Measurements from ENCODE around the gene MOB3C. TPM values are rescaled to one million over a fixed set of nuclear protein-coding genes. Genes with fewer than 3 reads are reported as not detected.

Gene MOB3C
- total RNA-seq, 2 experiments from 2014 or later, result 23.2 to 23.8 TPM

DNA sequence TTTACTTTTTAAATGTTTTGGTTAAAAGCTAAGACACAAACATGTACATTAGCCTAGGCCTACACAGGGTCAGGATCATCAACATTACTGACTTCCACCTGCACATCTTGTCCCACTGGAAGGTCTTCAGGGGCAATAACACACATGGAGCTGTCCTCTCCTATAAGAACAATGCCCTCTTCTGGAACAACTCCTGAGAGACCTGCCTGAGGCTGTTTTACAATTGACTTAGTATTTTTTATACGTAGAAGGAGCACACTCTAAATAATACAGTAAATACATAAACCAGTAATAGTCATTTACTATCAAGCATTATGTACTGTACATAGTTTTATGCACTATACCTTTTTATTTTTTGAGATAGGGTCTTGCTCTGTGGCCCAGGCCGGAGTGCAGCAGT, 14.1 kb upstream of the MOB3C start:
- H3K27ac Mint-ChIP-seq, result no peak overlapping the region
- no peak overlapping the region for H3K4me3 Mint-ChIP-seq
- H3K4me1 Mint-ChIP-seq, result peaks cover 2% of the 10 kb centered on the region
- H3K27me3 Mint-ChIP-seq, result no peaks in the 10 kb centered on the region
- ChIA-PET CTCF (interaction anchor here (1.6 kb wide), 1 partner anchor 27 kb away, joined by 4 read pairs; the partner anchor contains the start of gene MKNK1), POLR2A (interaction anchor here (1.1 kb wide), 1 partner anchor 27 kb away, joined by 5 read pairs; the partner anchor contains the start of gene MKNK1)
- DNase-seq, result no peak
- no peaks in the 10 kb centered on the region for H3K9me3 Mint-ChIP-seq
- peaks cover 34% of the 10 kb centered on the region for H3K36me3 Mint-ChIP-seq (ENCODE audit: low read depth)

DNA sequence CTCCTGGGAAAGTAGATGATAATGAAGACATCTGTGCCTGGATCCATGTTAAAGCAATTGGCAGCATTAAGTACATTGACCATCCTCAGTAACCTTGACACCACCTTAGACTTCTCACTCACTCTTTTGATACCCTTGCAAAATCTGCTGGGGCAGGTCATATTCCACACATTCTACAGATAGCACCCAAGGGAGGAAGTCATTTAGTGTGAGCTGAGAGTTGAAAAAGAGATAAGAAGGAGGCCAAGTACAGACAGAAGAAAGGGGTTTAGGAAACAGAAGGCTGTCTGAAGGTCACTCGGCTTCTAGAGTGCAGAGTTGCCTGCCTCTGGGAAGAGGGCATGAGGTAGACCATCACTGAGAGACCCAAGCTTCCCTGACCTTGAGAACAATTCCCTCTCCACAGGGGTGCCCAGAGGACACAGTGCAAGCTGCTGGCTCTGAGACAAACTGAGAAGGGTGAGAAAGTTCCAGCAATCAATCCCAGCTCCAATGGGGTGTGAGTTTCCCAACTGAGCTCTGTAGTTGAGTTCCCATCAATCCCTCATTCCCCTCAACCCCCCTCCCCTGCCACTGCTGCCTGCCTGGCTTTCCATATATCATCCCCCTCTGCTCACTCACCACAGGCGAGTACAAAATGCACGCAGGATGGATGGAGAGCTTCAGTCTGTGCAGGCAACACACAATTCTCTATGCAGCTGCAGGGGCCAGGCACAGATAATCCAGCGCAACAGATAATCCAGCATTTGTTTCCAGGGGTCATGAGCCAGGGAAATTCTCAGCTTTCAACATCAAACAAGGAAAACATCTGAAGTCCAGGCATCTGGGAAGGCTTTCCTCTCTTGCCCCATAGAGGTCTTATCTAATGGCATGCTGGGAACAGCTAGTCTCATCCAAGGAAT, 7.4 kb upstream of the MOB3C start:
- Mint-ChIP-seq H3K27me3 (no peaks in the 10 kb centered on the region), H3K4me1 (peaks cover 9% of the 10 kb centered on the region), H3K4me3 (no peak overlapping the region), H3K9me3 (no peaks in the 10 kb centered on the region), H3K36me3 (ENCODE audit: low read depth) (peaks cover 5% of the 10 kb centered on the region), H3K27ac (no peak overlapping the region)
- CTCF ChIA-PET, result interaction anchor here (0.6 to 1.8 kb wide), 6 partner anchors 20 to 745 kb away, joined by 3 to 5 read pairs (median 4); partner anchors contain the start of gene MKNK1
- POLR2A ChIA-PET, result no interaction called here
- no peak for DNase-seq

DNA sequence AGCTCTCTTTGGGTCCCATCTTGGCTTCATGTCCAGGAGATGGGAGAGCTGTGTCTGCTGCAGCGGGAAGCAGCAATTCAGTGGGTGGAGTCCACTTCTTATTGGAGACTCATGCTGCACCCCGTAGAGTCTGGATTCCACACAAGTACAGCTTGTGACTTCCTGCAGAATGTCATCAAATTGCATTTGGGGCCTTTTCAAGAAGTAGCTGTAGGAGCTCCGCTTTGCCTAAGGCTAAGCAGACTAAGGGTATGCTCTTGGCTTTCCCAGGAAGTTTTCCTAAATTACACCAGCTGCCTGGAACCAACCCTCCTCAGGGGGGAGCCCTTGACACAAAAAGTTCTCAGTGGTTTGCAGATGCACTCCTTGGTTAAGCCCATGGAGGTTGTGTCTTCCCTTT, 5.7 kb upstream of the MOB3C start:
- ChIA-PET CTCF (interaction anchor here (0.8 to 1.7 kb wide), 6 partner anchors 16 to 103 kb away, joined by 3 to 4 read pairs (median 4); no protein-coding TSS in a partner anchor), POLR2A (interaction anchor here (0.8 to 1.7 kb wide), 2 partner anchors 9 to 18 kb away, joined by 3 read pairs; partner anchors contain the start of gene MKNK1)
- no peak overlapping the region for H3K4me3 Mint-ChIP-seq
- H3K36me3 Mint-ChIP-seq (ENCODE audit: low read depth), result no peaks in the 10 kb centered on the region
- no peaks in the 10 kb centered on the region for H3K9me3 Mint-ChIP-seq
- DNase-seq, result no peak
- H3K4me1 Mint-ChIP-seq, result peaks cover 24% of the 10 kb centered on the region
- no peaks in the 10 kb centered on the region for H3K27me3 Mint-ChIP-seq
- H3K27ac Mint-ChIP-seq, result no peak overlapping the region

DNA sequence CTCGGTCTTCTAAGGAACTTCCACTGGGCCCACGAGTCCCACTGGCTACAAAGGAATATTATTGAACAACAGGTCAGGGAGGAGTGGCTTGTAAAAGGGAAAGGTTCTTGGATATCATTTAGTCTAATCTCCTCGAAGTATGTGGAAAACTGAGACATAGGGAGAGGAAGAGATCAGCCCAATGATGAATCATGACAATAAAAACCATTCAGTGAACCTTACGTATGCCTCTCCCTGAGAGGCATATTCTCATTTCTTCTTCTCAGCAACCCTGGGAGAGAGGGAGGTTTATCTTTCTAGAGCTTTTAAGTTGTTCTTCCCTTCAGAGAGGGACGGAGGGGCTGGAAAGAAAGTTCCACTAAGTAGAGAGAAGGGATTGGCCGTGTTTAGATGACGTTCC, 5.3 kb upstream of the MOB3C start:
- Mint-ChIP-seq H3K4me1 (peaks cover 28% of the 10 kb centered on the region), H3K27me3 (no peaks in the 10 kb centered on the region), H3K4me3 (no peak overlapping the region), H3K27ac (no peak overlapping the region), H3K36me3 (ENCODE audit: low read depth) (no peaks in the 10 kb centered on the region), H3K9me3 (no peaks in the 10 kb centered on the region)
- ChIA-PET CTCF (interaction anchor here (0.8 to 1.7 kb wide), 6 partner anchors 16 to 103 kb away, joined by 3 to 4 read pairs (median 4); no protein-coding TSS in a partner anchor), POLR2A (interaction anchor here (1.7 kb wide), 1 partner anchor 18 kb away, joined by 3 read pairs; the partner anchor contains the start of gene MKNK1)
- DNase-seq, result no peak

DNA sequence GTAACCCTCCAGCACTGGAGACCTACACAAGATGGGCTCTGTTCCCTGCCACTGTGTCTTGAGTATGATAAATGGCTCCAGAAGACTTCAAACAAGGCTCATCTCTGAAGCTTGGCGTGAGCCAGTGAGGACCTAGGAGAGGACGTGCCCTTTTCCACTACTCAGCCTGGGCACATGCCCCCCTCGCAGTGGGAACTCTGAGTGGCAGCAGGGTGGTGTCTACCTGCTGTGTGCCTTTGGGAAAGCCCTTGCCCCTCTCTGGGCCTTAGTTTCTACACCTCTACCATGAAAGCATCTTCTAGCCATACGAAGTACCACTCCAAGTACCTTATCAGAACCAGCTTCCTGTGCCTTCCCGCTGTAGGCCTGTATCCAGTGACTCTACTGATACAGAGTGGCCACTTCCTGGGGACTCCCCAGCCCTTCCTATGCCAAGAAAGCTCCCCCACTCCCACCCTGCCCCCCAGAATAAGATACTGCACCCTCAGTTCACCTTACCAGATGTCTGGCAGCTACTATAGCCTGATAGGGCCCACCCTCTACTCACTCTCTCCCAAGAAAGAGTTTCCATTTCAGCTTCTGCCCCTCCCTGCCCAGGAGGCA, 3.1 kb upstream of the MOB3C start:
- H3K9me3 Mint-ChIP-seq, result no peaks in the 10 kb centered on the region
- peaks cover 44% of the 10 kb centered on the region for H3K4me1 Mint-ChIP-seq
- H3K36me3 Mint-ChIP-seq (ENCODE audit: low read depth), result peaks cover 2% of the 10 kb centered on the region
- no peak for DNase-seq
- POLR2A ChIA-PET, result interaction anchor here (2.0 to 3.9 kb wide), 3 partner anchors 16 to 39 kb away, joined by 5 to 17 read pairs (median 15); partner anchors contain the start of gene MKNK1
- H3K27me3 Mint-ChIP-seq, result no peaks in the 10 kb centered on the region
- CTCF ChIA-PET, result no interaction called here
- no peak overlapping the region for H3K4me3 Mint-ChIP-seq
- no peak overlapping the region for H3K27ac Mint-ChIP-seq

DNA sequence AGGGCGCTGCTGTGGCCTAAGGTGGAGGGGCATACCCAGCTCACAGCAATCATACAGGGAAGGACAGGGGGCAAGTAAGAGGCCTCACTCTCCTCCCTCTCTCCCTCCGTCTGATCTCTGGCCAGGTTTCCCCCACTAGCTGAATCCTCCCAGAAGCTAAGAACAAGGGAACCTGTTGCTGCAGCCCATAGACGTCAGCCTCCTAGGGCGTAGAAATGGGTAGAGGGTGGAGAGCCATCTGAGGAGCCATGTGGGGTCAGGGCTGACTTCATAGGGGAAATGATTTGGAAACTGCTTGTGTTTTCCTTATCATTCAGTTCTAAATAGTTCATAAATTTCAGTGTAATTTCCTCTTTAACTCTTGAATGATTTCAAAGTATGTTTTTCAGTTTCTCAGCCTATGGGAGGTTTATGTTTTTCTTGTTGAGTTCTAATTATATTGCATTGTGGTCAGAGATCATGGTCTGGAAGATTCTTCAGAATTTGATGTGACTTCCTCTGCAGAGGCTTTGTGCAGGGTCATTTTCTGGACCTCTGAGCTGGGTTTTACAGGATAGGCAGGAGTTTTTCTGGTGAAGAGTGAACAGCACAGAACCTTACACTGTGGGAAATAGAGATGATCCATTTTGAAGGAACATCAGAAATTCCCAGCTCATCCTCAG, 2.3 kb upstream of the MOB3C start:
- no peak overlapping the region for H3K27ac Mint-ChIP-seq

DNA sequence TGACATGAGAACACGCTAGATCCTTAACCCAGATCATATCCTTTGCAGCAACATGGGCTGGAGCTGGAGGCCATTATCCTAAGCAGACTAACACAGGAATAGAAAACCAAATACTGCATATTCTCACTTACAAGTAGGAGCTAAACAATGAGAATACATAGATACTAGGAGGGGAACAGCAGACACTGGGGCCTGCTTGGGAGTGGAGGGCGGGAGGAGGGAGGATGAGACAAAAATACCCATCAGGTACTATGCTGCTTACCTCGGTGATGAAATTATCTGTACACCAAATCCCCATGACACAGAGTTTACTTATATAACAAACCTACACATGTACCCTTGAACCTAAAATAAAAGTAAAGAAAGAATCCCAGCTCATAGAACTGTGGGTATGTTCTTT, 1.2 kb upstream of the MOB3C start:
- Mint-ChIP-seq H3K4me1 (peaks cover 61% of the 10 kb centered on the region), H3K27me3 (no peaks in the 10 kb centered on the region), H3K4me3 (peak overlapping the region; percentile 88), H3K36me3 (ENCODE audit: low read depth) (peaks cover 9% of the 10 kb centered on the region), H3K27ac (peak overlapping the region; percentile 75), H3K9me3 (no peaks in the 10 kb centered on the region)
- no peak for DNase-seq
- CTCF ChIA-PET, result interaction anchor here (1.2 to 4.9 kb wide), 3 partner anchors 14 to 83 kb away, joined by 3 to 32 read pairs (median 7); partner anchors contain the start of gene MKNK1
- POLR2A ChIA-PET, result interaction anchor here (1.5 to 3.9 kb wide), 5 partner anchors 14 to 84 kb away, joined by 3 to 17 read pairs (median 15); partner anchors contain the start of genes ATPAF1 and MKNK1

More for the DNA sequence above, 2.3 kb upstream of the MOB3C start:
- CTCF ChIA-PET, result interaction anchor here (0.6 to 1.8 kb wide), 2 partner anchors 73 to 84 kb away, joined by 3 to 7 read pairs; a partner anchor contains a TSS
- no peak for DNase-seq
- Mint-ChIP-seq H3K9me3 (no peaks in the 10 kb centered on the region), H3K27me3 (no peaks in the 10 kb centered on the region), H3K4me3 (no peak overlapping the region), H3K4me1 (peaks cover 53% of the 10 kb centered on the region), H3K36me3 (ENCODE audit: low read depth) (peaks cover 2% of the 10 kb centered on the region)
- POLR2A ChIA-PET, result interaction anchor here (2.0 to 3.9 kb wide), 3 partner anchors 15 to 39 kb away, joined by 5 to 17 read pairs (median 15); partner anchors contain the start of gene MKNK1

DNA sequence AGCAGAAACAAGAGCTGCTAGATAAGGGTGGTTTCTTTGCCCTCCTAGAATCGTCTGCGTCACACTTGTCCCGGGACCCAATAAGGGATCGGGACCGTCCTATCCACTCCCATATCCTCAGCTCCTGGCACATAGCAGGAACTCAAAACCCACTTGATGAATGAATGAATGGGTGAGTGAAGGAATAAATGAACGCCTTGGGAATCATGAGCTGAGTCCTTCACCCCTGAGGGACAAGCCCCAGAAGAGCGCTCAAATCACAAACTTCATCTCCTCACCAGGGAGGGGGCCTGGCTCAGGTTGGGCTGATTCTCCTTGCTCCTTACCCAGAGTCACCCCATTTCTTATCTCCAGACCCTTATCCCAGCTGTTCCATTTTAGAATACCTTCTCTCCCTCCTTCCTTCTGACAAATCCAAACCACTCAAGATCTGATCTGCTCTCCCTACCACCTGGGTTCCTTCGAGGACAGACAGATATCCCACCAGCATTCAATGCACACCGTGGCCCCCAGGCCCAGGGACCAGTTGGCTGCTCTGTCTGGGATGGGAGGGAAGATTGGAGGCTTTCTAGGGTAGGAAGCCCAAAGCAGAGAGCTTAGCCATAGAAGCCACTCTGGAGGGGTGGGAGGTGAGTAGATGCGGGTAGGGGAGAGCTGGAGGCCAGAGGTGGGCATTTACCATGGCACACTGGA, 643 bp upstream of the MOB3C start:
- Mint-ChIP-seq H3K4me1 (peaks cover 64% of the 10 kb centered on the region), H3K27ac (peak overlapping the region; percentile 75), H3K9me3 (no peaks in the 10 kb centered on the region), H3K27me3 (no peaks in the 10 kb centered on the region), H3K4me3 (peak overlapping the region; percentile 88), H3K36me3 (ENCODE audit: low read depth) (peaks cover 11% of the 10 kb centered on the region)
- no peak for DNase-seq
- ChIA-PET POLR2A (interaction anchor here (0.8 to 3.9 kb wide), 9 partner anchors 9 to 101 kb away, joined by 3 to 66 read pairs (median 4); partner anchors contain the start of genes ATPAF1, EFCAB14 and MKNK1), CTCF (interaction anchor here (1.0 to 4.9 kb wide), 7 partner anchors 13 to 175 kb away, joined by 3 to 32 read pairs (median 3); partner anchors contain the start of gene MKNK1)

DNA sequence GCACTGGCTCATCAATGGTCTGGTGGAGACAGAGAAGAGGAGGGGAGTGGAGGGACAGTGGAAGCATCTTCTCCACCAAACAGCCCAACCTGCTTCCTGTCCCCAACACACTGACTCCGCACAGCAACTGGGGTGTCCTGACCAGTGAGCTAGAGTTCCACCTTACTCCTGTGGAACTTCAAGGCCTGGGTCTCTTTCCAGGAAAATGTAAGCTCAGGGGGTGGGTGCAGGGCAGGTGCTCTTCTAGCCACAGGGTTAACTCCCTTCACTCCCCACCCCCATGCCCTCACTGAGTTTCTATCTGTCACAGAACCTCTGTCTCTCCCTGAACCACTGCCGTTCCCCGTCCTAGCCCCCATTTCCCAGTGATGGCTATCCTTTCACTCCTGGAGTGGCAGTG, 876 bp downstream of the MOB3C start:
- peak; percentile 28 for DNase-seq
- Mint-ChIP-seq H3K27me3 (no peaks in the 10 kb centered on the region), H3K9me3 (no peaks in the 10 kb centered on the region), H3K27ac (peak overlapping the region; percentile 72), H3K4me1 (peaks cover 76% of the 10 kb centered on the region), H3K4me3 (peak overlapping the region; percentile 88), H3K36me3 (ENCODE audit: low read depth) (peaks cover 22% of the 10 kb centered on the region)
- CTCF ChIA-PET, result interaction anchor here (1.0 to 4.9 kb wide), 3 partner anchors 12 to 68 kb away, joined by 4 to 32 read pairs (median 6); partner anchors contain the start of gene MKNK1
- POLR2A ChIA-PET, result interaction anchor here (1.0 to 3.0 kb wide), 8 partner anchors 8 to 201 kb away, joined by 3 to 66 read pairs (median 4); partner anchors contain the start of genes ATPAF1, EFCAB14 and MKNK1

DNA sequence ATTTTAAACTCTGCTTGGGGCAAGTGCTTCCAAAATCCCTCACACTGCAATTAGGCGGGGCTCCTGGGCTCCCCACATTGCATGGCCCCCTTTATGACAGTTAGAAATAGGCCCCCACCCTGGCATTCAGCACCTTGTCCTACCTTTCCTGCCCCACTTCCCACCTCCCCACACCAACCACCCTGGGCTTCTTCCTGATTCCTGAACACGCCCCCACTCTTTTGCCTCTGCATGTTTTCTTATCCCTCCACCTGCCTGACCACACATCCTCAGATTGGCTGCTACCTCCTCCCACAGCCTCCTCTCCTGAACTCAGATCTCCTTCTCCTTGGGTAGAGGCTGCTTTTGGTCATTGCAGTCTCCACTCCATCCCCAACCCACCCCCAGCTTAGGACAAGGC, 1.5 kb downstream of the MOB3C start:
- no peaks in the 10 kb centered on the region for H3K27me3 Mint-ChIP-seq
- peak overlapping the region; percentile 88 for H3K4me3 Mint-ChIP-seq
- H3K4me1 Mint-ChIP-seq, result peaks cover 79% of the 10 kb centered on the region
- peaks cover 29% of the 10 kb centered on the region for H3K36me3 Mint-ChIP-seq (ENCODE audit: low read depth)
- ChIA-PET CTCF (interaction anchor here (1.0 to 4.9 kb wide), 2 partner anchors 11 to 67 kb away, joined by 4 to 32 read pairs; partner anchors contain the start of gene MKNK1), POLR2A (interaction anchor here (1.0 to 3.0 kb wide), 5 partner anchors 11 to 200 kb away, joined by 3 to 66 read pairs (median 4); partner anchors contain the start of genes ATPAF1 and MKNK1)
- peak overlapping the region; percentile 72 for H3K27ac Mint-ChIP-seq
- DNase-seq, result no peak
- no peaks in the 10 kb centered on the region for H3K9me3 Mint-ChIP-seq

DNA sequence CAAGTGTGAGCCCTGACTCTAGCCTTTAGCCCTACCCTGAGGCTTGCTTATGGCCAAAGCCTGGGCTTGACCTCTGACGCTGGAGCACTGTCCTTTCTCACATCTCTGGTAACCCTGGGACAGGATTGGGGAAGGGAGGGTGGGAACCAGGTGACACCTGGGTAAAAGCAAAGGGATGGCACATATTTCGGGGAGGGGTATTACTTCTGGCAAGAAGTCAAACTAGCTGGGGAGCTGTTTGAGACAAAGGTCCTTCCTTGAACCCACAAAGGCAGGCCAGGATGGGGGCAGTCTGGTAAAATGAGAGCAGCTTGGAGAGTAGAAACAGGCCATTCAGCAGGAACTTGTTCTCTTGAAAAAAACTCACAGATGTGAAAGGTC, 2.0 kb downstream of the MOB3C start:
- H3K27me3 Mint-ChIP-seq, result no peaks in the 10 kb centered on the region
- H3K9me3 Mint-ChIP-seq, result no peaks in the 10 kb centered on the region
- CTCF ChIA-PET, result interaction anchor here (4.9 kb wide), 1 partner anchor 11 kb away, joined by 32 read pairs; the partner anchor contains the start of gene MKNK1
- H3K4me3 Mint-ChIP-seq, result peak overlapping the region; percentile 88
- peaks cover 81% of the 10 kb centered on the region for H3K4me1 Mint-ChIP-seq
- POLR2A ChIA-PET, result interaction anchor here (0.6 to 2.1 kb wide), 5 partner anchors 11 to 53 kb away, joined by 3 to 28 read pairs (median 8); partner anchors contain the start of genes ATPAF1 and MKNK1
- H3K27ac Mint-ChIP-seq, result no peak overlapping the region
- DNase-seq, result no peak
- H3K36me3 Mint-ChIP-seq (ENCODE audit: low read depth), result peaks cover 34% of the 10 kb centered on the region

All from activated CD4-positive, alpha-beta memory T cell treated with anti-CD3 and anti-CD28 coated beads, Interleukin-2, amount 10 ng/mL, durations not matched to agents 7 days and 5 days (primary cell).